Liver (tissue), 3 donors: ENCODE data around the gene PAGE2.

ENCODE experiments used
- FOXA1 ChIP-seq: IDR thresholded peaks from 2 replicates; pipeline ENCODE4 v1.6.1; 2016; ENCODE audit warnings: antibody characterized with exemption
- HNF4A ChIP-seq, 2 donors: conservative IDR thresholded peaks; 2 replicates each; pipeline ENCODE4 v1.6.1; 2016; ENCODE audit warnings: antibody characterized with exemption in 2 of 2, mild to moderate bottlenecking in 2 of 2
- JUND ChIP-seq, 2 donors: IDR thresholded peaks; 2 replicates each; pipeline ENCODE4 v1.6.1; 2016; ENCODE audit warnings: antibody characterized with exemption in 2 of 2
- RAD21 ChIP-seq, 2 donors: IDR thresholded peaks; 2 replicates each; pipeline ENCODE4 v1.6.1; 2016; ENCODE audit warnings: antibody characterized with exemption in 2 of 2, mild to moderate bottlenecking in 2 of 2
- REST ChIP-seq: IDR thresholded peaks from 2 replicates; pipeline ENCODE4 v1.6.1; 2016; ENCODE audit warnings: antibody characterized with exemption, mild to moderate bottlenecking
- SP1 ChIP-seq: IDR thresholded peaks from 2 replicates; pipeline ENCODE4 v1.6.1; 2018; ENCODE audit warnings: antibody characterized with exemption, mild to moderate bottlenecking
- TAF1 ChIP-seq: conservative IDR thresholded peaks from 2 replicates; pipeline ENCODE4 v1.6.1; 2016; ENCODE audit warnings: antibody characterized with exemption, mild to moderate bottlenecking
- YY1 ChIP-seq: IDR thresholded peaks from 2 replicates; pipeline ENCODE4 v1.6.1; 2016; ENCODE audit warnings: antibody characterized with exemption, mild to moderate bottlenecking
- TF ChIP-seq, protein P1 (sequence below): fragments of 150-350 bp; IDR thresholded peaks from 2 replicates; pipeline ENCODE4 v1.5.1; 2017; ENCODE audit warnings: improper control_type of control experiment, low read depth, low read length; ENCODE audit not compliant: missing input control
- TF ChIP-seq, protein P2 (sequence below): IDR thresholded peaks from 2 replicates; pipeline ENCODE4 v1.6.1; 2016; ENCODE audit warnings: antibody characterized with exemption
- TF ChIP-seq, protein P3 (sequence below): IDR thresholded peaks from 2 replicates; pipeline ENCODE4 v1.6.1; 2016; ENCODE audit warnings: antibody characterized with exemption
- donor health status: healthy.
- donor health status: healthy.

DNA sequence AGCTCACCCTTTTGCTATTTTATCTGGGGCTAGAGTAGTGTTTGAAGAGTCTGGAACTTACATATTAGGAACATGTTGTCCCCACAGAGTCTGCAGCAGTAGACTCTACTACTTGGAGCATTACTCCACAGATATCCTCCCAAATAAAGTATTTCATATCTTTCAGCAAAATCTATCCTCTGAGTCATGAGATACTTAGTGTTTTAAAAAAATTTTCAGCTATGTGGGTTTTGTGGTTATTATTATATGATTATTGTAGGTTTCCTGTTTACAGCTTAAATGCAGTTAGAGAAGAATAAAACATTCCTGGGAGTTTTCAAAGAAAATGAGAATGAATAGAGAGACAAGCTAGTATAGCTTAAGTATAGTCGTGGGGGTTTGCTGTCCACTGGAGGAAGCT is 30.9 kb downstream of the PAGE2 start:
- TF ChIP-seq, protein P1, sequence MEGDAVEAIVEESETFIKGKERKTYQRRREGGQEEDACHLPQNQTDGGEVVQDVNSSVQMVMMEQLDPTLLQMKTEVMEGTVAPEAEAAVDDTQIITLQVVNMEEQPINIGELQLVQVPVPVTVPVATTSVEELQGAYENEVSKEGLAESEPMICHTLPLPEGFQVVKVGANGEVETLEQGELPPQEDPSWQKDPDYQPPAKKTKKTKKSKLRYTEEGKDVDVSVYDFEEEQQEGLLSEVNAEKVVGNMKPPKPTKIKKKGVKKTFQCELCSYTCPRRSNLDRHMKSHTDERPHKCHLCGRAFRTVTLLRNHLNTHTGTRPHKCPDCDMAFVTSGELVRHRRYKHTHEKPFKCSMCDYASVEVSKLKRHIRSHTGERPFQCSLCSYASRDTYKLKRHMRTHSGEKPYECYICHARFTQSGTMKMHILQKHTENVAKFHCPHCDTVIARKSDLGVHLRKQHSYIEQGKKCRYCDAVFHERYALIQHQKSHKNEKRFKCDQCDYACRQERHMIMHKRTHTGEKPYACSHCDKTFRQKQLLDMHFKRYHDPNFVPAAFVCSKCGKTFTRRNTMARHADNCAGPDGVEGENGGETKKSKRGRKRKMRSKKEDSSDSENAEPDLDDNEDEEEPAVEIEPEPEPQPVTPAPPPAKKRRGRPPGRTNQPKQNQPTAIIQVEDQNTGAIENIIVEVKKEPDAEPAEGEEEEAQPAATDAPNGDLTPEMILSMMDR, result no peak
- TF ChIP-seq SP1 (no peak), JUND (IDR thresholded peaks at IDR 0.05) (no peak), TAF1 (no peak), REST (no peak), HNF4A (conservative IDR thresholded peaks at IDR 0.05) (no peak), RAD21 (IDR thresholded peaks at IDR 0.05) (no peak), FOXA1 (no peak), YY1 (no peak)
- TF ChIP-seq, protein P2, sequence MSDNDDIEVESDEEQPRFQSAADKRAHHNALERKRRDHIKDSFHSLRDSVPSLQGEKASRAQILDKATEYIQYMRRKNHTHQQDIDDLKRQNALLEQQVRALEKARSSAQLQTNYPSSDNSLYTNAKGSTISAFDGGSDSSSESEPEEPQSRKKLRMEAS, result no peak
- TF ChIP-seq, protein P3, sequence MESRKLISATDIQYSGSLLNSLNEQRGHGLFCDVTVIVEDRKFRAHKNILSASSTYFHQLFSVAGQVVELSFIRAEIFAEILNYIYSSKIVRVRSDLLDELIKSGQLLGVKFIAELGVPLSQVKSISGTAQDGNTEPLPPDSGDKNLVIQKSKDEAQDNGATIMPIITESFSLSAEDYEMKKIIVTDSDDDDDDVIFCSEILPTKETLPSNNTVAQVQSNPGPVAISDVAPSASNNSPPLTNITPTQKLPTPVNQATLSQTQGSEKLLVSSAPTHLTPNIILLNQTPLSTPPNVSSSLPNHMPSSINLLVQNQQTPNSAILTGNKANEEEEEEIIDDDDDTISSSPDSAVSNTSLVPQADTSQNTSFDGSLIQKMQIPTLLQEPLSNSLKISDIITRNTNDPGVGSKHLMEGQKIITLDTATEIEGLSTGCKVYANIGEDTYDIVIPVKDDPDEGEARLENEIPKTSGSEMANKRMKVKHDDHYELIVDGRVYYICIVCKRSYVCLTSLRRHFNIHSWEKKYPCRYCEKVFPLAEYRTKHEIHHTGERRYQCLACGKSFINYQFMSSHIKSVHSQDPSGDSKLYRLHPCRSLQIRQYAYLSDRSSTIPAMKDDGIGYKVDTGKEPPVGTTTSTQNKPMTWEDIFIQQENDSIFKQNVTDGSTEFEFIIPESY, result no peak
